ENCODE data around the gene AOAH.

Gene AOAH

GRCh38 chr7:36730046-36730445 is 5.8 kb upstream of the AOAH start:
- TF ChIP-seq CTCF (IDR thresholded peaks at IDR 0.05; ENCODE audit: borderline replicate concordance, extremely low read depth, low read length, poor library complexity, severe bottlenecking) = no peak
- no peak for ATAC-seq (ENCODE audit: insufficient read depth, low read depth)

GRCh38 chr7:36728143-36728542 is 3.8 kb upstream of the AOAH start:
- no peak for ATAC-seq (ENCODE audit: insufficient read depth, low read depth)
- Histone ChIP-seq H3K27ac (ENCODE audit: low read length) (no peak overlapping the region), H3K4me3 (ENCODE audit: low read depth in 1 of 2, low read length in 2 of 2) (no peak overlapping the region), H3K9ac (ENCODE audit: low read depth, low read length) (no peak overlapping the region), H2AFZ (ENCODE audit: low read depth, low read length) (no peak overlapping the region), H3K36me3 (ENCODE audit: insufficient read depth, low read length) (no peaks in the 10 kb centered on the region), H4K20me1 (ENCODE audit: insufficient read depth, low read length) (no peaks in the 10 kb centered on the region), H3K9me3 (ENCODE audit: insufficient read depth, low read length, severe bottlenecking) (no peaks in the 10 kb centered on the region), H3K27me3 (ENCODE audit: insufficient read depth, low read length, poor library complexity) (no peaks in the 10 kb centered on the region), H3K4me1 (ENCODE audit: insufficient read depth, low read length) (peaks cover 44% of the 10 kb centered on the region), H3K79me2 (ENCODE audit: insufficient read depth, low read length) (no peaks in the 10 kb centered on the region), H3K4me2 (ENCODE audit: insufficient read depth, low read length) (no peak overlapping the region)
- DNase-seq = no peak
- TF ChIP-seq CTCF (IDR thresholded peaks at IDR 0.05; ENCODE audit: borderline replicate concordance, extremely low read depth, low read length, poor library complexity, severe bottlenecking) (no peak), EZH2 (IDR thresholded peaks at IDR 0.05; ENCODE audit: borderline replicate concordance, low read depth, low read length, severe bottlenecking) (no peak)

More at GRCh38 chr7:36730046-36730445, 5.8 kb upstream of the AOAH start:
- Histone ChIP-seq H3K9ac (ENCODE audit: low read depth, low read length) (no peak overlapping the region), H3K9me3 (ENCODE audit: insufficient read depth, low read length, severe bottlenecking) (no peaks in the 10 kb centered on the region), H4K20me1 (ENCODE audit: insufficient read depth, low read length) (no peaks in the 10 kb centered on the region), H3K36me3 (ENCODE audit: insufficient read depth, low read length) (no peaks in the 10 kb centered on the region), H3K27me3 (ENCODE audit: insufficient read depth, low read length, poor library complexity) (no peaks in the 10 kb centered on the region), H3K4me2 (ENCODE audit: insufficient read depth, low read length) (no peak overlapping the region), H3K4me1 (ENCODE audit: insufficient read depth, low read length) (peaks cover 25% of the 10 kb centered on the region), H3K79me2 (ENCODE audit: insufficient read depth, low read length) (no peaks in the 10 kb centered on the region), H3K4me3 (ENCODE audit: low read depth in 1 of 2, low read length in 2 of 2) (no peak overlapping the region), H3K27ac (ENCODE audit: low read length) (no peak overlapping the region), H2AFZ (ENCODE audit: low read depth, low read length) (no peak overlapping the region)
- DNase-seq = no peak

- no peak overlapping the region for H3K4me3 ChIP-seq (ENCODE audit: low read depth in 1 of 2, low read length in 2 of 2)
- no peaks in the 10 kb centered on the region for H3K79me2 ChIP-seq (ENCODE audit: insufficient read depth, low read length)
- no peak overlapping the region for H3K9ac ChIP-seq (ENCODE audit: low read depth, low read length)
- H3K36me3 ChIP-seq (ENCODE audit: insufficient read depth, low read length) = no peaks in the 10 kb centered on the region
- TF ChIP-seq CTCF (IDR thresholded peaks at IDR 0.05; ENCODE audit: borderline replicate concordance, extremely low read depth, low read length, poor library complexity, severe bottlenecking) (no peak), EZH2 (IDR thresholded peaks at IDR 0.05; ENCODE audit: borderline replicate concordance, low read depth, low read length, severe bottlenecking) (no peak)
- no peaks in the 10 kb centered on the region for H3K27me3 ChIP-seq (ENCODE audit: insufficient read depth, low read length, poor library complexity)
- H4K20me1 ChIP-seq (ENCODE audit: insufficient read depth, low read length) = no peaks in the 10 kb centered on the region
- H2AFZ ChIP-seq (ENCODE audit: low read depth, low read length) = no peak overlapping the region
- DNase-seq (peak; percentile 33), ATAC-seq (ENCODE audit: insufficient read depth, low read depth) (peak; percentile 29; the same call in 2 of the 3 replicates)
- H3K4me1 ChIP-seq (ENCODE audit: insufficient read depth, low read length) = peaks cover 49% of the 10 kb centered on the region
- H3K9me3 ChIP-seq (ENCODE audit: insufficient read depth, low read length, severe bottlenecking) = no peaks in the 10 kb centered on the region
- H3K4me2 ChIP-seq (ENCODE audit: insufficient read depth, low read length) = no peak overlapping the region
- 0 out of 2 replicates have a peak overlapping the region, but pooled peaks have one; percentile 25 for H3K27ac ChIP-seq (ENCODE audit: low read length)
These were observed 2.7 kb upstream of the AOAH start for GRCh38 chr7:36726806-36727503.

All from DND-41 (cell line).